IMR-90 (cell line): ENCODE measurements around the gene COL23A1. TPM values are rescaled to one million over a fixed set of nuclear protein-coding genes. Genes with fewer than 3 reads are reported as not detected.

Experiments
- ATAC-seq: fragments of 200-7000 bp; cut with Tn5 transposase; 2 replicates; pipeline ENCODE4 v1.9.1; 2020; ENCODE audit warnings: low read depth, mild to moderate bottlenecking, moderate library complexity
- BruUV-seq: library from RNA; stranded (reverse); fragments of 400-500 nt; replicated peaks from 2 replicates; lab custom pipeline; 2021; lab: Mats Ljungman, UMichigan
- CTCF ChIA-PET: fragments of 300-600 bp; formaldehyde crosslinking; extraction: SDS; loops from one replicate; lab custom pipeline; 2021; ENCODE audit warnings: antibody characterized with exemption; lab: Yijun Ruan, JAX
- POLR2A ChIA-PET: fragments of 300-600 bp; sonication (Branson Sonifier 250); formaldehyde crosslinking; loops from one replicate; lab custom pipeline; 2022; ENCODE audit warnings: antibody characterized with exemption; ENCODE audit not compliant: unreplicated experiment; lab: Charles Lee
- DNase-seq: peaks from one replicate; pipeline ENCODE4 v3.0.0; 2013
- H2AFZ ChIP-seq: replicated peaks from 2 replicates; pipeline ENCODE3; 2013; ENCODE audit warnings: low read length, mild to moderate bottlenecking; ENCODE audit not compliant: poor library complexity
- H2AK5ac ChIP-seq: 2 replicates; pipeline ENCODE4 v1.6.1; 2013; ENCODE audit warnings: low read depth, low read length, inconsistent platforms
- H2AK9ac ChIP-seq: replicated peaks from 2 replicates; pipeline ENCODE3; 2013; ENCODE audit warnings: mild to moderate bottlenecking, low read depth, low read length, moderate library complexity; ENCODE audit not compliant: poor library complexity
- H2BK120ac ChIP-seq: 2 replicates; pipeline ENCODE4 v1.6.1; 2013; ENCODE audit warnings: low read depth, low read length, inconsistent platforms
- H2BK15ac ChIP-seq: 3 replicates; pipeline ENCODE4 v1.6.1; 2013; ENCODE audit warnings: low read depth, low read length, inconsistent platforms
- H2BK20ac ChIP-seq: 2 replicates; pipeline ENCODE4 v1.6.1; 2013; ENCODE audit warnings: low read depth, mild to moderate bottlenecking, inconsistent platforms, low read length, moderate library complexity
- H2BK5ac ChIP-seq: 2 replicates; pipeline ENCODE4 v1.6.1; 2013; ENCODE audit warnings: mild to moderate bottlenecking, low read depth, low read length, inconsistent platforms; ENCODE audit not compliant: poor library complexity, severe bottlenecking
- H3K14ac ChIP-seq: replicated peaks from 2 replicates; pipeline ENCODE4 v1.6.1; 2013; ENCODE audit warnings: low read depth, low read length, inconsistent platforms
- H3K18ac ChIP-seq: 2 replicates; pipeline ENCODE4 v1.6.1; 2013; ENCODE audit warnings: low read depth, low read length, control low read depth
- H3K23ac ChIP-seq: 2 replicates; pipeline ENCODE4 v1.6.1; 2013; ENCODE audit warnings: low read depth, low read length, inconsistent platforms
- H3K27ac ChIP-seq: 2 replicates; pipeline ENCODE4 v1.5.1; 2013; ENCODE audit warnings: mild to moderate bottlenecking, control low read depth, low read length; ENCODE audit not compliant: insufficient read depth
- H3K27me3 ChIP-seq: 2 replicates; pipeline ENCODE4 v1.6.1; 2013; ENCODE audit warnings: low read length; ENCODE audit not compliant: control insufficient read depth, insufficient read depth
- H3K36me3 ChIP-seq: 2 replicates; pipeline ENCODE4 v1.6.1; 2013; ENCODE audit warnings: low read length, mixed read lengths; ENCODE audit not compliant: control insufficient read depth, insufficient read depth
- H3K4ac ChIP-seq: 2 replicates; pipeline ENCODE4 v1.6.1; 2013; ENCODE audit warnings: low read depth, low read length, inconsistent platforms
- H3K4me1 ChIP-seq: 2 replicates; pipeline ENCODE4 v1.6.1; 2013; ENCODE audit warnings: low read length, mixed read lengths; ENCODE audit not compliant: control insufficient read depth, insufficient read depth
- H3K4me2 ChIP-seq: 2 replicates; pipeline ENCODE4 v1.6.1; 2013; ENCODE audit warnings: low read depth, mild to moderate bottlenecking, control low read depth, low read length, moderate library complexity
- H3K4me3 ChIP-seq: 2 replicates; pipeline ENCODE4 v1.5.1; 2013; ENCODE audit warnings: low read depth, mild to moderate bottlenecking, control low read depth, low read length, moderate library complexity; ENCODE audit not compliant: insufficient read depth
- H3K56ac ChIP-seq: 2 replicates; pipeline ENCODE4 v1.6.1; 2013; ENCODE audit warnings: low read length, inconsistent platforms; ENCODE audit not compliant: insufficient read depth; ENCODE audit errors: extremely low read depth
- H3K79me1 ChIP-seq, 2 experiments: 2 replicates each; pipeline ENCODE4 v1.6.1; 2013; ENCODE audit warnings: low read length in 2 of 2, inconsistent platforms in 1 of 2, low read depth in 1 of 2
- H3K9ac ChIP-seq: 2 replicates; pipeline ENCODE4 v1.6.1; 2013; ENCODE audit warnings: low read depth, low read length, control low read depth
- H3K9me1 ChIP-seq: 2 replicates; pipeline ENCODE4 v1.6.1; 2013; ENCODE audit warnings: low read length, inconsistent platforms; ENCODE audit not compliant: insufficient read depth
- H3K9me3 ChIP-seq: 2 replicates; pipeline ENCODE4 v1.6.1; 2013; ENCODE audit warnings: low read length; ENCODE audit not compliant: control insufficient read depth, insufficient read depth
- H4K20me1 ChIP-seq: 2 replicates; pipeline ENCODE4 v1.6.1; 2013; ENCODE audit warnings: low read length, inconsistent platforms; ENCODE audit not compliant: insufficient read depth
- H4K5ac ChIP-seq: 2 replicates; pipeline ENCODE4 v1.6.1; 2013; ENCODE audit warnings: mild to moderate bottlenecking, low read depth, low read length, control low read depth
- H4K8ac ChIP-seq, 2 experiments: 2 replicates each; pipeline ENCODE4 v1.6.1; 2013; ENCODE audit warnings: low read depth in 2 of 2, low read length in 2 of 2, control low read depth in 1 of 2, inconsistent platforms in 1 of 2
- H4K91ac ChIP-seq: 2 replicates; pipeline ENCODE4 v1.6.1; 2013; ENCODE audit warnings: low read depth, low read length, inconsistent platforms; ENCODE audit not compliant: insufficient read depth
- CEBPB ChIP-seq: IDR thresholded peaks from 2 replicates; pipeline ENCODE4 v1.6.1; 2012; ENCODE audit warnings: low read depth, low read length, improper control_type of control experiment
- MAFK ChIP-seq: IDR thresholded peaks from 2 replicates; pipeline ENCODE4 v1.6.1; 2012; ENCODE audit warnings: low read depth, low read length, improper control_type of control experiment
- NFE2L2 ChIP-seq: fragments of 150-350 bp; IDR thresholded peaks from 2 replicates; pipeline ENCODE4 v1.6.1; 2016; ENCODE audit warnings: low read depth, mild to moderate bottlenecking, low read length
- POLR2A ChIP-seq: IDR thresholded peaks from 2 replicates; pipeline ENCODE4 v1.6.1; 2012; ENCODE audit warnings: mild to moderate bottlenecking, low read depth, low read length
- RAD21 ChIP-seq: IDR thresholded peaks from 2 replicates; pipeline ENCODE4 v1.6.1; 2012; ENCODE audit warnings: low read length, improper control_type of control experiment
- RCOR1 ChIP-seq: IDR thresholded peaks from 2 replicates; pipeline ENCODE4 v1.6.1; 2012; ENCODE audit warnings: mild to moderate bottlenecking, low read length, improper control_type of control experiment; ENCODE audit not compliant: insufficient replicate concordance
- WGBS, 2 experiments: methylation state at CpG; one replicate each; pipeline versions ENCODE4 v1.1.5 to v1.1.7; 2013; ENCODE audit warnings: missing lambda C conversion rate in 2 of 2; ENCODE audit not compliant: insufficient read length in 1 of 2; ENCODE audit errors: extremely low coverage in 2 of 2; 5-methylcytosine and 5-hydroxymethylcytosine counted together
- dilution Hi-C: fragments of 300-500 bp; cut with HindIII; formaldehyde crosslinking; loops from one replicate; pipeline ENCODE4 v1.14.3; 2018; ENCODE audit warnings: low sequenced_read_pairs; ENCODE audit not compliant: unreplicated experiment
- in situ Hi-C: fragments of 300-500 bp; cut with MboI; formaldehyde crosslinking; loops from 3 replicates; pipeline ENCODE4 v1.14.3; 2019; ENCODE audit warnings: low sequenced_read_pairs, inconsistent platforms, mixed read lengths
- intact Hi-C: fragments of 100-400 bp; cut with micrococcal nuclease; formaldehyde crosslinking; loops from 2 replicates; pipeline ENCODE4 v1.10.0; 2022
- polyA plus RNA-seq, 3 experiments: library from polyadenylated mRNA; depleted of rRNA; stranded (reverse); fragments of >200 nt; gene quantifications; 2 replicates each; pipeline ENCODE4 v1.2.3, GENCODE V29; 2012; ENCODE audit warnings: low replicate concordance in 1 of 3
- total RNA-seq: library from RNA; depleted of rRNA; stranded (reverse); fragments of >200 nt; gene quantifications from 2 replicates; pipeline ENCODE4 v1.2.3, GENCODE V29; 2012

The COL23A1 gene
- total and polyA plus RNA-seq, 2 of the 4 experiments (the other 2 are of a cell fraction): not detected

GRCh38 chr5:178467568-178468195 lies 122.5 kb downstream of the COL23A1 start (continued):
- no peak for TF ChIP-seq RCOR1

GRCh38 chr5:178467205-178467567 lies 123.0 kb downstream of the COL23A1 start:
- in situ Hi-C loops: no loop called here
- Histone ChIP-seq H3K56ac (no peak overlapping the region), H3K4me2 (no peak overlapping the region; the same call in 1 of the 2 replicates), H3K79me1 (no peaks in the 10 kb centered on the region), H3K4ac (peak overlapping the region; percentile 66), H2BK5ac (no peak overlapping the region), H4K20me1 (no peaks in the 10 kb centered on the region; the same call in 1 of the 2 replicates), H4K91ac (0 out of 2 replicates have a peak overlapping the region, but pooled peaks have one; percentile 2), H2AFZ (peak overlapping the region; percentile 74), H3K27me3 (no peaks in the 10 kb centered on the region), H3K14ac (peak overlapping the region; percentile 68; the same call in 1 of the 2 replicates), H4K5ac (no peak overlapping the region; the same call in 1 of the 2 replicates), H3K9me1 (0 out of 2 replicates have a peak, but pooled peaks cover 3% of the 10 kb centered on the region), H3K9me3 (no peaks in the 10 kb centered on the region), H3K36me3 (no peaks in the 10 kb centered on the region), H2BK15ac (0 out of 3 replicates have a peak overlapping the region, but pooled peaks have one; percentile 11), H2BK120ac (peak overlapping the region; percentile 74), H2AK5ac (0 out of 2 replicates have a peak overlapping the region, but pooled peaks have one; percentile 28), H3K4me1 (peaks cover 3% of the 10 kb centered on the region; the same call in 1 of the 2 replicates), H3K27ac (no peak overlapping the region), H3K18ac (no peak overlapping the region), H2AK9ac (no peak overlapping the region), H2BK20ac (peak overlapping the region; percentile 68), H3K9ac (no peak overlapping the region), H4K8ac (peak overlapping the region in 1 of 2 experiments; percentile 43; a peak in 1 of 4 replicates), H3K4me3 (no peak overlapping the region), H3K23ac (0 out of 2 replicates have a peak overlapping the region, but pooled peaks have one; percentile 36)
- POLR2A ChIA-PET: no interaction called here
- TF ChIP-seq POLR2A: no peak
- TF ChIP-seq NFE2L2: no peak
- no peak for TF ChIP-seq RAD21
- TF ChIP-seq MAFK: no peak
- no peak for TF ChIP-seq CEBPB
- no CpG with 5 or more reads among the region's 7 CpGs for WGBS, 2 experiments
- intact Hi-C loops: no loop called here
- no TSS peak for BruUV-seq
- CTCF ChIA-PET: no interaction called here
- ATAC-seq (peak; percentile 42; the same call in 1 of the 2 replicates), DNase-seq (no peak)
- dilution Hi-C loops: no loop called here
